Kidney glomerular epithelial cell (primary cell): ENCODE results near the gene CCDC86.

Experiments used
- DNase-seq: peaks from one replicate; lab custom pipeline; 2025; lab: John Stamatoyannopoulos, UW

Gene CCDC86

DNA sequence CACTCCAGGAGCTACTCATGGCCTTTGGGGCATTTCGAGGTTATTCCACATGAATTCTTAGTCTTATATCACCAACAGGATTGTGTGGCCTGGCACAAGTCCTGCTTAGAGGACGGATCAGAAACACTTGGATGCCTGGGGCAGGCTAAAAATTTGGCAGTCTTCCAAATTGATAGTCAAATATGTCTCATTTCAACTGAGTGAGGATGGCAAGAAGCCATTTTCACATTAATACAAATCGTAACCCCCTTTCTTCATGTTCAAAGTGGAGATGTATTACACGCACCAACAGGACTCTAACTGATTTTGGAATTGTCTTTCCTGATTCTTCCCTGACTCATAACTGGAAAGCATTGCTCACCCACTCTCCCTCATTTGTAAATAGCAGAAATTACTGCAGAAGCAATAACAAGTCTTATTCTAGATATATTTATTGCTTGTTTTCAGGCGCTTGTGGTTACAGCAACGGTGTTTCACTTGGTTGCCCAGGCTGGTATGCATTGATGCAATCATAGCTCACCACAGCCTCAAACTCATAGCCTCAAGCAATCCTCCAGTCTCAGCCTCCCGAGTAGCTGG lies 10.3 kb upstream of the CCDC86 start:
- peak; percentile 52 for DNase-seq

DNA sequence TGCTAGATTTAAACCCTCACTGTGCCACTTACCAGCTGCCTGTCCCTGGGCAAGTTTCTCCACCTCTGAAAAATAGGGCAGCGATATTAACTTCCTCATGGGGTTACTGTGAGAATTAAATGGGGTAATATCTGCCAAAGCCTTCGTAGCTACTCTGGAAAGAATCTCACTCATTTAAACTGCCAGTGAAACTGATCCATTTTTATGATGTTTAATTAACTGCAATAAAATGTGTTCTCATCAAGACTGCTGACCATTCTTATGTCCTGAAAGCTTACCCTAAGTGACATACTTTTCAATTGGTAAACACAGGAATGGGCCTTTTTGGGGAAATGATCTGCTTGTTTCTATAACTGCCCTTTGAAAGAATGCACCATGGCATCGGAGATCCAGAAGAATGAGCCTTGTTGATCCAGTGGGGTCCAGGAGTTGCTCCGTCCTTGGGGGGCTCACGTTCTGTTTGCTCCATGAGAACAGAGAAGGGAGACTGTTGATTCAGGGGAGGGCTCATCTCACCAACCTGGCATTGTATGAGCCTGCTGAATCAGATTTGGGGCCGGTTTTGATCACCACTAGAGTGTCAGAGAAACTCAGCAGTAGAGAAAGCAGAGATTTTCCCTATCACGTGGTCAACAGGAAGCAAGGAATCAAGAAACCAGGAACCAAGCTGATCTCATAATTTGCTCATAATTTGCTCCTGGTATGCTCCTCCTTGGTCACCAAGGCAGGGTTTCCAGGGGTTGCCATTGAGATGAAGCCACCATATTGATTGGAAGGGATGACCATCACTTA lies 7.0 kb upstream of the CCDC86 start:
- no peak for DNase-seq

DNA sequence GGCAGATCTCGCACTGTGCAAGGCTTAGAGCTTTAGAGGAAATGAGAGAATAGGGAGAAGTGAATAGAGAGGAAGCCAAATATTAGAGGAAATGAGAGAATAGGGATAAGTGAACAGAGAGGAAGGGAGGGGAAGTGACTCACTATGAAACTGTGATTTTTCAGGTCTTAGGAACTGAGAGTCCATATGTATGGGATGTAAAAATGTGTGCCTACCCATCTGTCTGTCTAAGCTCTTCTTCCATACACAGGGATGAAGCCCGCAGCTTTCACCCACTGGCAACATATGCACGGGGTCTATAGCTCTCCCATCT lies 6.4 kb upstream of the CCDC86 start:
- DNase-seq, result no peak

DNA sequence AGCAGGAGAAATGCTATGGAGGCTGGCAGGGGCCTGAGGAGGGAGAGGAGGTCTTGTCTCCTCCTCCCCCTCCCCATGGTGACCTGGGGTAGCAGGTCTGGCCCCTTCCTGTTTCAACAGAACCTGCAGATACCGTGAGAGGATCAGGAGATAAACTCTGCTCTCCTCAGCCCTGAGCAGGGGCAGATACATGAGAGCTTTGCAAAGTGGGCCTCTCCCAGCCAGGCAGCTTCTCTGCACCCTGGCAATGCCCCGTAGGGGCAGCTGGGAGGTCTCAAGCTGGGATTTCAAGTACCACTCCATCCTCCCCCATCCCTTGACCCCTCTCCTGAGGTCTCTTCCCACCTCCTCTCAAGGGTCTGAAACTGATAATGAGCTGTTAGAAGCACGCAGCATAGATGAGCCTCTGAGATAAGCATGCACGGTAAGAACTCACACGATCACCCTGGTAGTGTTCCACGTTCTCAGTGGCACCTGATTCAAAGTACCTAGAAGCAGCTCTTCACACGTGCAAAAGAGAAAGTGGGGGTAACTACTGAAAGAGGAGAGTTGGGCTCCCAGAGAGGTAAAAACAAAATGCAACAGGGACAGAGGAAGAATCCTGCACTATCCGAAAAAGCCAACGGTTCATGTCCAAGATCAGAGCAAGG lies 4.9 kb upstream of the CCDC86 start:
- no peak for DNase-seq

DNA sequence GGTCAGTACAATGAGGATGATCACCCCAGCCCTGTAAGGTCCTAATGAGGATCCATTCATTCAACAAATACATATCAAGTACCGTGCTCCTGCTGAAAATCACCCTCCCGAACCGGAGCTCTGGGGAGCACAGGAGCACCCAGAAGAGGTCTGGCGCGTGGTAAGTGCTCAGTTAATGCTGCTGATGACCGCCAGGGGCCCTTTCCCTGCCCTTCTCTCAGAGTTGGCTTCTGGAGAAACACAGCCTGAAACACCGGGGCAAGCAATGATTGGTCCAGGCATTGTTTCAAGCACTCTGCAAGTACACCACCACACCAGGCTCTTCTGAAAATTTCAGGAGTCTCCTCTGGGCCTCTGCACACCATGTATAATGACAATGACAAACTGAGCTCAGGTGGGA lies 3.8 kb upstream of the CCDC86 start:
- no peak for DNase-seq

DNA sequence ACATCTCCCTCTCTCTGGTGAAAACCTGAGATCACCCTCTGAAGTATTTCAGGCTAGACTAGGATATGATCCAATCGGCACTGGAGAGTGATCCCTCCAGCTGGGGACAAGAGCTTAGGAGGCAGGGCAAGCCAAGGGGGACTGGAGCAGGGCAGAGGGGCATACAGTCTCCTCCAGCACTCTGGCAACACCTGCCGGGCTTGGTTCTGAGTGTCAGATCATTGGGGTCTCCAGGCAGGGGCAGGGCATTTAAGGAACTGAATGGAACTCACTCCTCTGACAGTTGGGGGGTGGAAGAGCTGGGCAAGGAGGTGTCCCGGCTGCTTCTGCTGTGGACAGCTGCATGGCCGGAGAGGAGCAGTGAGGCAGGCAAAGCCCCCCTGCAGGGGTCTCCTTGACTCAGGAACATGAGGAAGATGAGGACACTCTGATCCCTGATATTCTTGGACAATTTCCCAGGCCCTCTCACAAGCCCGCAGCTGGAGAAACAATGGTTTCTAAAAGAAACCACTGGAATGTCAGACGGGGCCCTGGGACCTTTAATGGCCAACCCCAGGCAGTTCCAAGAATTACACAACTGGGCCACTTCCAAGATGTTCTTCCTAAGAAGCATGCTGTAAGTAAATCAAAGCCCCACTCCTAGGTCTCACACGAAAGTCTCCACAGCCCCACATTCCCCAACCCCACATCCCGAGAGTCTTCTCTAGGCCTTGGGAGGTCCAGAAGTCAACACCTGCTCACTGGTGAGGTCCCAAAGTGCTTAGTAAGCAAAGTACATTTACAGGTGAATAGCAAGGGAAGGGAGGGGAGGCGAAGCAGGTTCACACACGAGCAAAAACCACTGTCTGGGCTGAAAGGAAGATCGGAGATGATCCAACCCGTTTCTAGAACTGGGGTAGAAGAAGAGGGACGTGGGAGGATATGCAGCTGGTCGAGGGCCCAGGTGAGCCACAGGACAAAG lies 1.2 kb upstream of the CCDC86 start:
- no peak for DNase-seq

DNA sequence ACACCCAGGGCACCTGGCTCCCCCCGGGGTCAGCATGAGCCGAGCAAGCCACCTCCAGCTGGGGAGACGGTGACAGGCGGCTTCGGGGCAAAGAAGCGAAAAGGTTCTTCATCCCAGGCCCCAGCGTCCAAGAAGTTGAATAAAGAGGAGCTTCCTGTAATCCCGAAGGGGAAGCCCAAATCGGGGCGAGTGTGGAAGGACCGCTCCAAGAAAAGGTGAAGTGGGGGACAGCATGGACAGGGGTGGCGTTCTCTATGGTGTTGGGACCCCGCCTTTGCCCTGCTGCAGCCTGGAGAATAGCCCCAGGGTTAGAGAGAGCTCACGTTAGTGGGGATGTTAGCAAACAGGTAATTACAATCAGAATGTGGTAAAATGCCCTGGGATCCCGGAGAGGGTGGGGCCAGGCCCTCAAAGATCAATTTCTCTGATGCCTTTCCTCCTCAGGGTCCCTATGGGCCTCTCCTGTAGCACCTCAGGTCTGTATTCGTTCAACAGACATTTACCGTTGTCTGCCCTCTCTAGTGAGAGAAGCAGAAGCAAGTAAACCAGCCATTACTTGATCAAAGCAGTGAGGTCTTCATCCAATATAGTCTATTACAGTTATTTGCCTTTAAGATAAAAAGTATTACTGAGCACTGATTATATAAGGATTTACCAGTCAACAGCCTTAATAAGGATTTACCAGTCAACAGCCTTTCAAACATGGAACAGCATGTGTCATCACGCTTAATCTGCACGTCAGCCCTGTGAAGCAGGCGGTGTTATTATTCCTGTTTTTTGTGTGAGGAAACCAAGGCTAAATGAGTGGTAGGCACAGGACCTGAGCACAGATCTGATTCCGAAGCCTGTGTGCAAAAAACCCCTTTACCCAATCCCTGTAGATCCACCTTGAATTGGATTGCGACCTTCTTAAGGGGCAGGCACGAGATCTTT lies 1.0 kb downstream of the CCDC86 start:
- no peak for DNase-seq

DNA sequence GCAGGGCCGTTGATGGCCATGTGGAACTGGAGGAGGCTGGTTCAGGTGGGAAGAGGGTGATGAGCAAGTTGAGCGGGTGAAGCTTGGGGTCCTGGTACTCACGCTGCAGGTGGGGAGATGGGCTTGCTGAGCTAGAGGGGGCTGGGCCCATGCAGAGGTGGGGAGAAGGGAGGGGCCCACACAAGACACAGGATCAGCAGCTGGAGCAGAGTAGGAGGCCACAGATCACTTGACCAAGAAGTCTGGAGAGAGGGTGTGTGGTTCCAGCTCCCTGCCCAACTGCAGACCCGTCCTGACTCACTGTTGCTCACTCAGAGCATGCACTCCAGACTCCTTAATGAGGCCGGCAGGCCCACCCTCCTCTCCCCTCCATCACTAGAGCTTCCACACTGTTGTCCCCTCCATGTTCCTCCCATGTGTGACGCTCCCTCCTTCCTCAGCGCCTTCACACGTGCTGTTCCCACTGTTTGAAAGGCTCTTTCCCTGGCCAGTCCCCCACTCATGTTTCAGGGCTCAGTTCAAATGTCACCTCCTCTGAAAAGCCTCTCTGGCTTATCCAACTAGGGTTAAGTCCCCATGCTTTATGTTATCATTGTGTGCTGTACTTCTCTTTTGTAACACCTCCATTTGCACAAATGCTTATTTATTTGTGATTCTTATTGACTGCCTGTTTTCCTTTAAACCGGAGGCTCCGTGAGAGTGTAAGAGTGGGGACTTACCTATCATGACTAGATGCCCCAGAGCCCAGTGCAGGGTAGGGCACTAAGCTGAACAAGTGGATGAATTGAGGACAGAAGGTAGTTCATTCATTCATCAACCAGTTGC lies 2.3 kb downstream of the CCDC86 start:
- DNase-seq, result peak; percentile 13

DNA sequence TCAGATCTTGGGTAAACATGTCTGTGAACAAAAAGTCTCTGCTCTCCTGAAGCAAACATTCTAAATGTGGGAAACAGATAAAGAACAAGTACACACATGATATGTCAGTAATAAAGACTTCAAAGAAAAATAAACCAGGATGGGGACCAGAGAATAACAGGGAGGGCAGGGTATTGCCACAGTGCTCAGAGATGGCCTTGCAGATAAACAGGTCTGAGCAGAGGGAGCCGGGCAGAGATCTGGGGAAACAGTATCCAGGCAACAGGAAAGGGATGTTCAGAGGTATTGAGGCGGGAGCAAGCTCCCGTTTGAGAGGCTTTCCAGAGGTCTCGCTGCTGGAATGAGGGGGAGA lies 2.9 kb downstream of the CCDC86 start:
- no peak for DNase-seq

DNA sequence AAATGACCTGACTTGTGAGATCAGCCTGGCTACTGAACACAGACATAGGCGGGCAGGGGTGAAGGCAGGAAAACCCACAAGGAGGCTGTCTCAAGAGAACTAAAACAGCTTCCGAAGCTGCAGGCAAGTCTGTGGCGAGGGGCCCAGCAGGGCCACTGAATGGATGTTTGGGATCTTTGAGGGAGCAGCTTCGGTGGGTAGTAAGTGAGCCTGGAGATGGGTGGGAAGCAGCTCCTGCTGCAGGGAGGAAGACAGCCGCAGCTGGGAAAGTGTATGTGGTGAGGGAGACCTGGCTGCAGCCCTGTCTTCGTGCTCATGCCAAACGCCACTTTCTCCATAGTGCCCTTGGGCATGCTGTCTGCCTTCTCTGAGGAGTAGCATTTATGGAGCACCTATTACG lies 3.4 kb downstream of the CCDC86 start:
- DNase-seq, result no peak

DNA sequence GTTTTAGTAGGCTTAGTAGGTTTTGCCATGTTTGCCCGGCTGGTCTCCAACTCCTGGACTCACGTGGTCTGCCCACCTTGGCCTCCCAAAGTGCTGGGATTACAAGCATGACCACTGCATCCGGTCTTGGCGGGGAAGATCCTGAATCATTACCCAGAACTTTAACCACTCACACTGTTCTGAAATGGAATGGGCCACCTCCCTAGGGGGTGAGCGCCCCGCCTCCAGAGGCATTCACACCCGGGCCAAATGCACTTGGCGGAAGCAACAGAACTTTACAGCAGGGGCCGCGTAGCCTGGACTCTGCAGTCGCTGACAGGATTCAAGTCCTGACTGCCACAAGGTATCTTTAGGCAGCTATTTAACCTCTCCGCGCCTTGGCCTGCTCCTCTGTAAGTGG lies 5.4 kb downstream of the CCDC86 start:
- no peak for DNase-seq

DNA sequence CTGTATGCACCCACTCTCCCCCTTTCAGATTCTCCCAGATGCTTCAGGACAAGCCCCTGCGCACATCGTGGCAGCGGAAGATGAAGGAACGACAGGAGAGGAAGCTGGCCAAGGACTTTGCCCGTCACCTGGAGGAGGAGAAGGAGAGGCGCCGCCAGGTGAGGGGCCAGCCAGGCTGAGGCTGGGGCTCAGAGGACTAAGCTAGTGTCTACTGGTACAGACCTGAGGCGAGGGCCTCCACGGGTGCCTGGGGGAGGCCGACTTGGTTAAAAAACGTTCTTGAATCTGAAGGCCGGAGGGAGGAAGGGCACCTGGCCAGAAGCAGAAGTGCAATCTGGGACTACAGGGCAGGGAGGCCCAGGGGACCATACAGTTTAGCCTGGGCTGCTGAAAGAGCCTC lies 6.0 kb downstream of the CCDC86 start:
- no peak for DNase-seq

DNA sequence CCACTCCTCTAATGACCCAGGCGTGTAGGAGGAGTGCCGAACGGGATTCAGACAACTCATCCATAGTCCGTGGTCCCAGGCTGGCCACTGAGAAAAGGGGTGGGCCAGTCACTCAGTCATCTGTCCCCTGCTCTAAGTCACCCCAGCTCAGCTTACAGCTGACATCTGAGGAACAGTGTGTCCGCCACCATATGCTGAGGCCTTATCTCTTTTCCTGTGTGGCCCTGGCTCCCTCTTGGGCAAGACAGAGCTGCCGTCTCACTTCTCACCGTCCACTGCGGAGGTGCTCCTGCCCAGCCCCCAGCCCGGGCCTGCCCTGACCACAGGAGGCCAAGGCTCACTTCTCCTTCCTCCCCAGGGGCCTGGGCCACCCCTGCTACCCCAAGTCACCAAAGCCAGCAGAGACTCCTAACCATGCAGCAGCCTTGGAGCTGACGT lies 6.8 kb downstream of the CCDC86 start:
- DNase-seq, result no peak

DNA sequence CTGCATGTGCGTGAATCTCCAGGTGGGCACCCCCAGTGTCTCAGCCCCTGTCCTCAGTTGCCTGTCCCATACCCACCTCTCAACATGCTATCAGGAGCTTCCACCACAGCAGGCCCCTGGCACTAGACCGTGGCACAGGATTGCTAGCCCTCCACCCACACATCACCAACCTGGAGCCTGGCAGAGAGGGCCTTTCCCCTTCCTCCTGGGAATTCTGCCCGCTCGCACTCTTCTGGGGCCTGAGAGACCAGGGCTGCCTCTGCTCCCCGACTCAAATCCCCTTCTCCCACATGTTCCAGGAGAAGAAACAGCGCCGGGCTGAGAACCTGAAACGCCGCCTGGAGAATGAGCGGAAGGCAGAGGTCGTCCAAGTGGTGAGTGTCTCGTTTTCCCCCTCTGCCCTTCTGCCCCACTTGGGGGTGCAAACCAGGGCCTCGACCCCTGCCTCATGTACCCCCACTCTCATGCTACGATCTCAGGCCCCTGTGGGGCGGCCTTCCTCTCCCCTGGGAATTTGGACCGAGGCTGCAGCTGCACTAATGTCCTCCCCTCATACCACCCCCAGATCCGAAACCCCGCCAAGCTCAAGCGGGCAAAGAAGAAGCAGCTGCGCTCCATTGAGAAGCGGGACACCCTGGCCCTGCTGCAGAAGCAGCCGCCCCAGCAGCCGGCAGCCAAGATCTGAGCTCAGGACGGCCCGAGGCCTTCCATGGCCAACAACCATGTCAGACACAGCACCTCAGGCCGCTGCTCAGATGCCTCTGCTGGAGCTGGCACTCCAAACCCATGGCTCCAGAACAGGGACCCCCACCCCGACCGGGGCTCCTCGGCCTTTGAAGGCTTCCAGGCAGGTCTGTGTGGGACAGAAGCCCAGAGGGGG lies 8.0 kb downstream of the CCDC86 start:
- DNase-seq, result no peak

DNA sequence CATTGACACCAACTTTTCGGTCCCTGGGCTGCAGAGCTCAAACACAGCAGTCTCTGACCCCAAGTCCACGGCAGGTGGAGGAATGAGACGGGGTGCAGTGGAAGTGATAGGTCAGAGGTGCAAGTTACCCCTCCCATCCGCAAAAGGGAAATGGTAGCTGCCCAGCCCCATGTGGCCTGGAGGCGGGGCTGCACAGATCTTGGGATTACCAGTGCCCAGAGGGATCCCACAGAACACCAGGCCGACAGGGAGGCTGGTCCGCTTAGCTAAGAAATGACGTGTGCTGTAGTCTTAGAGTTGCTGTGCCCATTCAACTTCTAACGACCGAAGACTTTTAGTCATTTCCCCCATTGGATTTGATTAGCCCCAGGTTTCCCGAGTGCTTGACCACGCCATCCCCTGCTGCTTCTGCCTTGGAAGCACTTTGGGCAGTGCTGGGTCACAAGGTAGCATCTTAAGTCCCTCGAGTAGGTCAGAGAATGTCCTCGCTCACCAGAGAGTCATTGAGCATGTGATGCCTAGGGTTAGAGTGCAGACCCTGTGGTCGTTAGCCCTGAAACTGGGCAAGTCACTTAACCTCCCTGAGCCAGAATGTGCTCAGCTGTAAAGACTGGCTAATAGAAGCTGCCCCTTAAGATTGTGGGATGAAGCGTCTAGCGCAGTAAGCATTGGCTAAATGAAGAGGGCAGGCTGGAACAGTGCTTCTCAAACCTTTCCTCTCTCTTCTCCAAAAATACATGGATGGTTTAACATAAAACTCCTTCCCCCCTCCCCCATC lies 9.6 kb downstream of the CCDC86 start:
- no peak for DNase-seq

DNA sequence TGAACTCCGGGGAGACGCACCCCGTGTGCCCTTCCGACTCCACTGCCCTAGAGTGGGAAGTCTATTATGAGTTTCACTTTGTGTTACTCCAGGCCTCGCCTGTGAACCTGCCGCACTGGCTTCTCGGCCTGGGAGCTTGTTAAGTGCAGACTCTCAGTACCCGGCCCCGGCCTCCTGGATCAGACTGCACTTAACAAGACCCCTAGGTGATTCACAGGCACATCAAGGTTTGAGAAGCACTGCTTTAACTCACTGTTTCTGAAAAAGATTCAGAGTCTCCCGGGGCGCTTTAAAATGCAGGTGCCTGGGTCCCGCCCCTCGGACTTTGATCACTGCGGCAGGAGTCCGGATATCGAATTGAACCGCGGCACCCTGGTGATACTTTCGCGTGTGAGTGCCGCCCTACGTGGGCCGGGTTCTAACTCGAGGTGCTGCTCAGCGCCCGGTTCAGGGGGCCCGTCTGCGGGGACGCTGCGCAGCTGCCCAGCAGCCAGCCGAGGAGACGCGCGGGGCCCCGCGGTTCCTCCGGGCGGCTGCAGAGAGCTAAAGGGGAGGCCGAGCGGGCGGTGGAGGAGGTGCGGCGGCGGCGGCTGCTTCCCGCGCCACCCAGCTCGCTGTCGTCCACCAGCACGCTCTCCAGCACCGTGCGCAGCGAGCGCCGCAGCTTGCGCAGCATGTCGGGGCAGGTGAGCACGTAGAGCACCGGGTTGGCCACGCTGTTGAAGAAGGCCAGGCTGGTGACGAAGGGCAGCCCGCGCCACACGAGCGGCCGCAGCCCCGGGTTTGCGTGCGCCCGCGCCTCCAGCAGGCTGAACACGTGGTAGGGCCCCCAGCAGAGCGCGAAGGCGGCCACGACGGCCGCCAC lies 10.4 kb downstream of the CCDC86 start:
- no peak for DNase-seq
